HG03442 (cell line): ENCODE data around the gene TTN.

Experiments used
- ATAC-seq: cut with Tn5 transposase; IDR thresholded peaks from one replicate; pipeline ENCODE4 v1.9.1; 2021; ENCODE audit warnings: mild to moderate bottlenecking, moderate library complexity; ENCODE audit not compliant: unreplicated experiment

Gene TTN

DNA sequence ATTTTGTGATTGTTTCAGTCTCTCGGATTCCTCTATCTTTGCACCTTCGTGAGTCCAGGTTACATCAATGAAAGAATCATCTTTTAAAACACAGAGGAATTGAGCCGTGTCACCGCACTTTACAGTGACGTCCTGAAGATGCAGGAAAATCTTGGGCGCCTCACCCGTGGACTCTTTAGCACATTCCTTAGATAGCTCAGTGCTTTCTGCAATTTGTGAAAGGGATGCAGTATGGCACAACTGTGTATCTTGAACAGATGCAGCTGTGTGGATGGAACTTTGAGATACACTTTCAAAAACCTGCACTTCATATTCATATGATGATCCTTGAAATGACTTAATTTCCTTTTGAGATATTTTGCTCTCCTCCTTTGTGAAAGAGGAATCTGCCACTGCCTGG is 50.9 kb downstream of the TTN start:
- no peak for ATAC-seq

DNA sequence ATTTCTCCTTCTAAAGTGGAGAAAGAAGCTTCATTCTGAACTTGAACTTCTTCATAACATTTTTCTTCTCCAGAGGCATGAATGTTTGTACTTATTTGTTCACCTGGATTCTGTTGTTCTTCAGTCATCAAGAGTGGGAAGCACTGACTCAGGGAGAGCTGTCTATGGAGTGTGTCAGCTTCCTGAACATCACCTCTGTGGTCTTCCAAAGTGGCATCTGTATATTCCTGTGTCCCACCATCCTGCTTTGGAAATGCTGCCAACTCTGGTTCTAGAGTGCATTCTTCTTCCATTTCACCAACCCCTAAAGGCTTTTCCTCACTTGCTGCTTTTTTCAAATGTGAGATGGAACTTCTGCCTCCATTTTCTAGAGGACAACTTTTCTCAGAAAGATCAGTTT is 59.5 kb downstream of the TTN start:
- no peak for ATAC-seq

DNA sequence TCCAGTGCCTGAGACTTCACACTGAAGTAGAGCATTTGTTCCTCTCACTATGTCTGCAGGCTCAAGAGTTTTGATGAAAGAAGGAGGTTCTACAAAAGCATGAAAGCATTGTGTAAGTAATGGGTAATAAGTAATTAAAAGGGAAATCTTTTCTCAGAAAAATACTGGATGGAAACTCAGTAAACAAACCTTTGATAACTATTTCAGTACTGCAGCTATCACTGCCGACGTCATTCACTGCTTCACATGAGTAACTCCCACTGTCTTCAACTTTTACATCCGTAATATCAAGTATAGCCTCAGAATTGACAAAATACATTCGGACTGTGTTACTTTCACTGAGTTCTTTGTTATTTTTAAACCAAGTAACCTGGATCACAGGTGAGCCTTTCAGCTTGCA is 72.7 kb downstream of the TTN start:
- no peak for ATAC-seq

DNA sequence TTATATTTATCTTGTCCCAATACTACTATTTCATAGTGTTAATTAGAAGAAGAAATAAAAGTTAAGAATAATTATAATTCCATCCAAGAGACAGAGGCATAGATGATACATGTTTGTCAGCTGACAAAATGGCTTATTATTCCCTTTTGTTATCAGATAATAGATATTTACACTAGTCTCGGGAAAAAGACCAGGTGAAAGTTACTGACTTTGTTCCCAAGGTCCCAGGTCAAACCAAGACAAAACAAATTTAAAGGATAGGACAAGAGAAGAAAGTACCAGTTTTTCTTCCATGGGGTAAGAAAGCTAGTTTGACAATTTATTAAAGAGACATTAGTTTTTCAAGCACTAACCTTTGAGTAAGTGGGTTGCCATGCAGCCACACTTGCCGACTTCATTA is 73.2 kb downstream of the TTN start:
- no peak for ATAC-seq

DNA sequence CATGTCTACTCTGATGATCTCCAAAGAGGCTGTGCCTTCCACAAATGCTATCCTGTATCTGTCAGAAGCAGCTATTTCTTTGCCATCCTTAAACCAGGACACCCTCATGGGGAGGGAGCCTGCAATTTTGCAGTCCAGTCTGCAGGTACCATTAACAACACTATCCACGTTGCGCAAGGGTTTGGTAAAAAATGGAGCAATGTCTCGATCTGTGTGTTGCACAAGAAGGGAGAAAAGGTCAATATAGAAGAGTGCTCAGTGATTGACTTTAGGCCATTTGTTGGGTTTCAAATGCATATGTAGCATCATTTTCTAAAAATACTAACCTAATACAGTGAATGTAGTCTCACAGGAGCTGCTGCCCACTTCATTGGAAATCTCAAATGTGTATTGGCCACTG is 74.3 kb downstream of the TTN start:
- no peak for ATAC-seq

DNA sequence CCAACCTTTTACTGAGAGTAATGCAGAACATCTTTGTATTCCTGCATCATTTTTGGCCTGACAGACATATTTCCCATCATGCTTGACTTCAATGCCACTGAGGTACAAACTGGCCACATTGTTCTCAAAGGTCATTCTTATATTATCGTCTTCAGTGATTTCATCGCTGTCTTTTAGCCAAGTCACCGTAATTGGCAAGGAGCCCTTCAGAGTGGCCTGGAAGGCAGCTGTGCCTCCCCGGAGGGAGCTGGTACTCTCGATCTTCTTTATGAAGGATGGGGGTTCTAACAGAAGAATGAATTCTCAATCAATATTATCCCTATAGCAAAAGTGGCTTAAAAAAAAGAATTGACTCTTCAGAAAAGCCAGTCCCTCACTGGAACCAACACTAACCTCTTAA is 75.9 kb downstream of the TTN start:
- no peak for ATAC-seq

DNA sequence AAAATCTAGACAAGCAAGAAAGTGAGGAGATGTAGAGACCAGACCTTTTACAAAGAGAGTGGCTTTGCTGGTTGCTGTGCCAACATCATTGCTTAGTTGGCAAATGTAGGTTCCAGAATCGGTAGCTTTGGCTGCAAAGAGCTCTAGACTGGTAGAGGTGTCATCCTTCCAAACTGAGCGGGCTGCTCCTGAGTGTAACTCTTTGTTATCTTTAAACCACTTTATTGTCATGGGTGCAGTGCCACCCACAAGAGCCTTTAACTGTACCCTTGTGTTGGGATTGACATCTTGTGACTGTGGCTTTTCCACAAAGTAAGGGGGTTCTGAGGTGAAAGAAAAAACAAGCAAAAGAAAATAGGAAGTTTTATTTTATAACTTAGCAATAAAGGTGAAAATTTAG is 77.2 kb downstream of the TTN start:
- no peak for ATAC-seq

DNA sequence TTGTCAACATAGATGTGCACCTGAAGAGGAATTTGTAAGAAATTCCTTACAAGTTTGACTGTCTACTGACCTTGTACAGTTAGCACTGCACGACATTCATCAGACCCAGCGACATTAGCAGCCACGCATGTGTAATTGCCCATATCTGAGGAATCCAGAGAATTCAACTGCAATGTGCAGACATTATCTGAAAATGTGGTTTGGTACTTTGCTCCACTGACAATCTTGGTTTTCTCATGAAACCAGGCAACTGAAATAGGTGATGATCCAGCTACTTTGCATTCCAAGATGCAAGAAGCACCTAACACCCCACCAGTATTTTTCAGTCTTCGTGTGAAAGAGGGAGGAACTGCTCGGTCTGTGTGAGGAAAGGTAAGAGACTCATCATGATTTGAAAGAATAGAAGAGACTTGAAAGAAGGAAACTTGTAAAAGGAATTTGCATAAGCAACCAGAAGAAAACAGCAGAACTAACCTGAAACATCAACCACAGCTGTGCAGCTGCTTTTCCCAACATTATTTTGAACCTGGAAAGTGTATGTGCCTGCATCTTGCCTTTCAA is 83.4 kb downstream of the TTN start:
- ATAC-seq, result no peak

DNA sequence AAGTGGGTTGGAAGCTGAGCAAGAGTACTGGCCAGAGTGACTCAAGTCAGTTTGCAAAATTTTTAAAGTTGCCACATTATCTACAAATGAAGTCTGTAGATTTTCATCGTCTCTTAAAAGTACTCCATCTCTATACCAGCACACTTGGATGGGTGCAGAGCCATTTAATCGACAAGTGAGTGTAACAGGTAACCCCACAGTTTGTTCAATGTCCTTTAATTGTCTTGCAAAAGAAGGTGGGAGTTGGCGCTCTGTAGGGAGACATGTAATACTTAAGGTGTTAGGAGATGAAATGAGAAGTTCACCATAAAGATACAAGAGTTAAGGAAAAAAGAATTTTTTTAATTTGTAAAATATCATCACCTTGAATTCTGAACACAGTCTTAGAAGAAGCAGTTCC is 84.9 kb downstream of the TTN start:
- ATAC-seq, result no peak

DNA sequence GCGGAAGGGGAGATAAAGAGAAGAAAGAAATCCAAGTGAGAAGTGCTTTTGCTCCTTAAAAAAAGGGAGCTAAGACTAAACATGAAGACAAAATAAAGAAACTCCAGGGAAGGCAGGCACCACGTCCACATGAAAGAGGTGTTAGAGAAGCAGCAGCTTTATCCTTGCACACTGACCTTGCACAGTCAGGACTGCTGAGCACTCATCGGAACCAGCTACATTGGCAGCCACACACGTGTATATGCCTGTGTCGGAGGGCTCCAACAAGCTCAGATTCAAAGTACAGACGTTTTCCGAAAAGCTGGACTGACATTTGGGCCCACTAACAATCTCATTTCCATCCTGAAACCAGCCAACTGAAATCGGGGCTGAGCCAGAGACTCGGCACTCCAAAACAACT is 88.2 kb downstream of the TTN start:
- no peak for ATAC-seq

DNA sequence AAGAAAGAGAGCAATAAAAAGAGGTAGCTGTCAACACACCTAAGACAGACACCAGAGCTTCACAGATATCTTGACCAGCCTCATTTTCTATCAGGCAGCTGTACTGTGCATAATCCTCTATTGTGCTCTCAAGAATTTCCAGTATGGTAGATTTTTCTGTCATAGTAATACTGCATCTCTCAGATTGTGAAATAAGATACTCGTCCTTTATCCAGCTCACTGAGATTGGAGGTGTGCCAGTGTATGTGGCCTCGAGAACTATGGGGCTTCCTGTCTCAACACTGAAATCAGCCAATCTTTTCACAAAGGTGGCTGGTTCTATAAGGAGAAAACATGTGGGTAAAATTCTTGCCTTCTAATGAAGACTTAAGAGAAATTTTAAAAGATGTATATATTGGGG is 88.9 kb downstream of the TTN start:
- ATAC-seq, result no peak

DNA sequence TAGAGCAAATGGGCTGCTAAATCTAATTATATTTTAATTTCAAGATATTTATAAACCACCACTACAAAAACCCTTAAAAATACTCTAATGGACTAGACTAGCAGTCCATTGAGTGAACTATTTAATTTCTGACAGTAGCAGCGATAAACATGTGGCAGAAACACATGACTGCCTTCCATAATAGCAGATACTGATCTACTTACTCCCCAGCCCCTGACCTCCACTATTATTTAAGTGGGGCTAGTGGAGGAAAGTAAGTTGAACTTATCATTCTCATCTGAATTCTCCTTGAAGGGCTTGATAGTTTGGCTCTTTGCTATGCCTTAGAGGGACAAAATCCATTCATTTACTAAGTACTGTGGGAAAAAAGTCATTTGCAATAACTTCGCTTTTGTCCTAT is 90.8 kb downstream of the TTN start:
- ATAC-seq, result no peak

DNA sequence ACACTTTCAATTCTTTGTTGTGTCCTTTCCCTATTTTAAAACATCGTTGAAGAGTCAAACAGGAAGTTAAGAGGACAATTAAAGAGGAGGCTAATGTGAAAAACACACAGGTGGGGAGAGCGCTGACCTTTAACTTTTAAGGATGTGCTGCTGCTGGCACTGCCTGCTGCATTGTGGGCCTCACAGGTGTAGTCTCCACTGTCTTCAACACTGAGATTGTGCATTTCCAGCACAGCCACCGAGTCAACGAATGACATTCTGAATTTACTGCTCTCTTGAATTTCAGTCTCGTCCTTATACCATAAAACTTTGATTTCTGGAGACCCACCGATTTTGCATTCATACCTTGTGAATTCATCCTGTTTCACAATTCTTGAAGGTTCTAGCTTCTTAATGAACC is 91.9 kb downstream of the TTN start:
- no peak for ATAC-seq

DNA sequence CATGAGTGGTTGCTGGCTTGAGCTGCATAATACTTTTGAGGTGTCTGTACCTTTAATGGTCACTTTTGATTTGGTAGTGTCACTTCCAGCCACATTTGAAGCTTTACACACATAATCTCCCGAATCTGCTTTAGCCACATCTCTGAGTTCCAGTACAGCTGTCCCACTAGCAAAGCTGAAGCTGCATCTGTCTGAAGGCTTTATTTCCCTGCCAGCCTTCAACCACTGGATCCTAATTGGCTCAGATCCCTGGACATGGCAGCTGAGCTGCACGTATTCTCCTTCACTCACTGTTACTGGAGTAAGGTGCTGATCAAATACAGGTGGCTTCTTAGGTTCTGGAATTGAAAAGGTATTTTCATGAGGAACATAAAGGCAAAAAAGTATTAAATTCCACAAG is 99.7 kb downstream of the TTN start:
- no peak for ATAC-seq

DNA sequence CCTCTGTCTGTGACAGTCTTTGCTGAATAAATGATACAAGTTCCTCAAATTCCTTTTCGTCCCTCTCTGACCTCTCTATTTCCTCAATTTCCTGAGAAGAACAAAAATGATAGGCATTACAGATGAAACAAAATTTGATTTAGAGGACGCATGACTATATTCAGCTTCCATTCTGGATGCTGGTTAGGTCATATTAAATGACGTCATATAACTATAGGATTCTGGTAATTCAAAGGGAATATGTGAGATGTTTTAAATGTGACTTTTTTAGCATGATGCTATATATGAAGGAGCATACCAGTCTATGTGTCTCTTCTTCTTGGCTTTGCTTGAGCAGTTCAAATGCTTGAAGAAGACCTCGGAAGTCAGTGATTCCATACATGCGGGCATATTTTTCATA is 102.3 kb downstream of the TTN start:
- no peak for ATAC-seq

DNA sequence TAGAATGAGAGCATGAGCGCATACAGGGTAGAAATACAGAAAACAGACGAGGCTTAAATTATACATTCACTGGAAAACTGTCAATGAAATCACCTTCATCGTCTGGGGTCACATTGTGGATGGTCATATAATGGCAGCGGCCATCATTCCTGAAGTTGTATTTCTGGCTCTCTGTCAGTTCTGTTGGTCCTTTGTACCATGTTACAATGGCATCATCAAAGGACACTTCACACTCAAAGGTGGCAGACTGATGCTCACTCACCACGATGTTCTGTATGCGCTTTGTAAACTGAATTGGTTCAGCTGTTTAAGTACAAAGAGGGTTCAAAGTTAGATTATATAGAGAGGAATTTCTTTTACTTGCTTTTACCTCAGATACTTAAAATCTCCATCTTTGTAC is 104.9 kb downstream of the TTN start:
- ATAC-seq, result no peak

DNA sequence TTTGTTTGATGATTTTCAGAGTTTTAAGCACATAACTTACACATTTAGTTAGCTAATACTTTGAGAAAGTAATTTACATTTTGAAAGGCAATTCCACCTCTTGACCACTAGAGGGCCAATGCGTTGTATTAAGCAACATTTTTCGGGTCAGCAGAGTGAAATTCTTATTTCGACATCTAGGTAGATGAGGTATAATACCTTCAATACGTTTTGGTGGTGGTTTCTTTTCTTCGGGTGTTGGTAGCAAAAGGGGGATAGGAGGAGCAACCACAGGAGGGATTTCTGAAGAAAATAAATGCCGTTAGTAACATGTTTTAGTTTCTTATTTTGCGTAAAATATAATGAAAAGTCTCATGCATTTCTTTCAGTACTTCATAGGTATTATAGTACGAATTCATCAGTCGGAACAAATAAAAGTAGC is 106.3 kb downstream of the TTN start:
- ATAC-seq, result no peak

DNA sequence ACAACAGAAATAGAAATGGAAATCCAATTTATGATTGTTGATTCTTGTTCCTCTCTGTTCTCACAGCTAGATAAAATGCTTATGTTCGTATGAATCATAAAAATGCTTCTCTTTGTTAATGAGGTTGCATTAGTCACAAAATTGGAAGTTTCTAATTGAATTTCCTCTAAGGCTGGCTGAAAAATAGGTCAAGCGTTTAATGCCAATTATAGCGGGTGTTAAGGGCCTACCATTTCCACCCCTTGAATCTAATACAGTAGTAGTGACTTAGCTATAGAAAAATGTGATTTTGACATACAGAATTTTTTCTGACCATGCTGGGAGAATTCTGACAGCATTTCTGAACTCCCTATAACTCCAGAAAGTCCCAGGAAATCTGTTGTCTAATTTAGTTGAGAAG is 107.1 kb downstream of the TTN start:
- ATAC-seq, result no peak

DNA sequence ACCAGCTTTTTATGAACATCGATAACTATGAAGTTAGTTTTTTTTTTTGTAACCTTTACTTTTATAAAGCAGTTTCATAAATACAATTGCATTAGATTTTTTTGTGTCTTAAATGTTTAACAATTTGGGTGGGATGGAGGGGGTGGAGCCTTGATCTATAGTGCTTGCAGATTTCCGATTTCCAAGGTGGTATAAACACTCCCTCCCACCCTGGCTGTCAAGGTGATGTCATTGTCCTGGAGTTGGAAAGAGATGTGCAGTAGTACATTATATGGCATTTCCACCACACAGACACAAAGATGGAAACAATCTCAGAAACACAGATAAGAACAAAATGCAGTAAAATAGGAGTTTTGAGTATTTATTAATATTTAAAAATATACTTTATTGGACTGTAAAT is 114.4 kb downstream of the TTN start:
- no peak for ATAC-seq

DNA sequence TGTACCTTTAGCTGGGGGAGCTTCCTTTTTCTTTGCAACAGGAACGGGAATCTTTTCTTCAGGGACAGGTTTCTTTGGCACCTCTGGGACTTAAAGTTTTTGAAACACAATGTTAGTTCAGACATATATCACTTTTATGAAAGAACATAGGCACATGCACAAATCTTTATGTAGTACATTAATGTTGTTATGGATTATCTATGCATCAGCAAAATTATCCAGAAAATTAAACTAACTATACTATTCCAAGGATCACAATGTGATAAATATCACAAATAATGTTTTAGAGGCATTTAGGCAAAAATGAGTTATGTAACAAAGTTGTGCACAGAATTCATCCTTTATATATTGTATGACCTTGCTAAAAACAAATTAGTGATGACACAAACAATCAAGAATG is 117.4 kb downstream of the TTN start:
- ATAC-seq, result no peak

DNA sequence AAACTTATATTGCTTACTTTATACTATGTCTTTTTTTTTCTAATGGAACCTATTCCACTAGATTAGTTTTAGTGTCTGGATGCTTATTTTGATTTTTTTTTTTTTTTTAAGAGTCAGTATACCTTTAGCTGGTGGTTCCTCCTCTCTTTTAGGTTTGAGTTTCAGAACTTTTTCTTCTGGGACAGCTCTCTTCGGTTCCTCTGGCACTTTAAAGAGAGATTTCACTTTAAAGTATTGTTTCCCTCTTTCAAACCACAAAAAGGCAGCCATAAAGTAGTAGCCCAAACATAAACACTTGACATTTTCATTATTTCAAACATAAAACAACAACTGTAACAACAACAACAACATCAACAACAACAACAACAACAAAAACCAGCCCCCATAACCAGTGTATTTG is 123.3 kb downstream of the TTN start:
- no peak for ATAC-seq

DNA sequence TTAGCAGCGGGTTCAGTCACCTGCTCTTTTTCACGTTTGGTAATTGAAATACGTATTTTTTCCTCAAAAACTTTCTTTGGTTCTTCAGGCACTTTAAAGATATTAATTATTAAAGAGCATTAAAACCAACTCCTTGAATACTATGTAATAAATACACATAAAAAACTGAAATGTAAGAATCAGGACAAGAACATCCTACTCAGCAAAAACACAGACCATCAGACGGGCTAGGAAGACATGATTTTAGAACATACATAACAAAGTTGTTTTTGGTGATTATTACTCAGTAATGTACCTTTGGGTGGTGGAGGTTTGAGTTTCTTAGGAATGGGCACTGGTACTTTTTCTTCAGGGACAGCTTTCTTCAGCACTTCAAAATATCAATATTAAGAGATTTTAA is 126.1 kb downstream of the TTN start:
- ATAC-seq, result no peak

DNA sequence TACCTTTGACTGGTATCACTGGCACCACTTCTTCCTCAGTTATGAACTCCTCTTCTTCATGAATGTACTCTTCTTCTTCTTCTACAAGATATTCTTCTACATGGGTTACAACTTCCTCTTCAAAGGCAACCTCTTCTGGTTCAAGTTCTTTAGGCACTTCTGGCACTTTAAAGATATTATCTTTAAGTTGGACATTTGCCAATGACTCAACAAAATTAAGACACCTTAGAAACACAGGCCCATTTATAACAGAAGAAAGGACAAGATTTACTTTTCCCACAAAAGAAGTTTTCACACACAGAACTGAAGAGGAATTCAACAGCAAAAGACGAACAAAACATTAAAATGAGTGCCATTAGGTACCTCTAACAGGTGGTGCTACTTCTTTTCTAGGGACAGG is 127.3 kb downstream of the TTN start:
- no peak for ATAC-seq

DNA sequence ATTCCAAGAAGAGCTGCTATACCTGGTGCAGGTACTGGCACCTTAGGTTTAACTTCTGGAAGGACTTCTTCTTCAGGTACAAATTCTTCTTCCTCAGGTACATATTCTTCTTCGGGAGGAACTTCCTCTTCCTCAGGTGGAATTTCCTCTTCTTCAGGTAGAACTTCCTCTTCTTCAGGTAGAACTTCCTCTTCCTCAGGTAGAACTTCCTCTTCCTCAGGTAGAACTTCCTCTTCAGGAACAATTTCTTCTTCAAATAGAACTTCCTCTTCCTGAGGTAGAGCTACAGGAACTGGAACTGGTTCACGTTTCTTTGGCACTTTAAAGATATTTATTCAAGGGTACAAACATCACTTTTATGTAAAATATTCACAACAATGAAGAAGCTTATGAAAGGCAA is 129.6 kb downstream of the TTN start:
- no peak for ATAC-seq
